Epithelial cell of prostate (primary cell): ENCODE results near the gene CHIT1.

Experiments
- DNase-seq: peaks from one replicate; pipeline ENCODE4 v3.0.0-alpha.2; 2011; ENCODE audit warnings: low read depth, low spot score
- H3K27ac ChIP-seq: fragments of 450-650 bp; 2 replicates; pipeline ENCODE4 v1.5.1; 2017; ENCODE audit warnings: mild to moderate bottlenecking

Gene CHIT1

GRCh38 chr1:203229471-203230135 is at the start of gene CHIT1:
Gene CHIT1, minus strand, starts transcription at chr1:203229673. Its CDS starts 37 bp downstream, at chr1:203229636.
- DNase-seq: no peak
- no peak within 1 kb of the TSS for H3K27ac ChIP-seq

- DNase-seq: no peak
- H3K27ac ChIP-seq: peak overlapping the region; percentile 31
These were observed 49.5 kb upstream of the CHIT1 start for GRCh38 chr1:203278885-203279406.

- H3K27ac ChIP-seq: peak overlapping the region; percentile 31
- DNase-seq: no peak
These were observed 48.8 kb upstream of the CHIT1 start for GRCh38 chr1:203278082-203278884.

GRCh38 chr1:203276916-203277545 is 47.6 kb upstream of the CHIT1 start:
- H3K27ac ChIP-seq: no peak overlapping the region
- no peak for DNase-seq

GRCh38 chr1:203276408-203276807 is 46.9 kb upstream of the CHIT1 start:
- DNase-seq: no peak
- no peak overlapping the region for H3K27ac ChIP-seq

- no peak for DNase-seq
- no peak overlapping the region for H3K27ac ChIP-seq
These were observed 46.3 kb upstream of the CHIT1 start for GRCh38 chr1:203275656-203276272.

GRCh38 chr1:203274603-203275381 is 45.3 kb upstream of the CHIT1 start:
- peak overlapping the region; percentile 57 for H3K27ac ChIP-seq
- DNase-seq: peak; percentile 84

- peak overlapping the region; percentile 57 for H3K27ac ChIP-seq
- DNase-seq: no peak
These were observed 44.6 kb upstream of the CHIT1 start for GRCh38 chr1:203273869-203274602.

GRCh38 chr1:203273206-203273868 is 43.9 kb upstream of the CHIT1 start:
- H3K27ac ChIP-seq: peak overlapping the region; percentile 57
- DNase-seq: peak; percentile 87

- no peak for DNase-seq
- H3K27ac ChIP-seq: no peak overlapping the region
These were observed 43.2 kb upstream of the CHIT1 start for GRCh38 chr1:203272633-203273205.

- no peak for DNase-seq
- H3K27ac ChIP-seq: no peak overlapping the region
These were observed 42.6 kb upstream of the CHIT1 start for GRCh38 chr1:203271962-203272632.

GRCh38 chr1:203271018-203271743 is 41.7 kb upstream of the CHIT1 start:
- no peak overlapping the region for H3K27ac ChIP-seq
- no peak for DNase-seq

GRCh38 chr1:203270448-203270847 is 41.0 kb upstream of the CHIT1 start:
- H3K27ac ChIP-seq: no peak overlapping the region
- DNase-seq: no peak

- H3K27ac ChIP-seq: no peak overlapping the region
- DNase-seq: no peak
These were observed 40.2 kb upstream of the CHIT1 start for GRCh38 chr1:203269654-203270020.

- no peak for DNase-seq
- H3K27ac ChIP-seq: peak overlapping the region; percentile 38
These were observed 39.6 kb upstream of the CHIT1 start for GRCh38 chr1:203268901-203269653.

- no peak overlapping the region for H3K27ac ChIP-seq
- DNase-seq: no peak
These were observed 38.4 kb upstream of the CHIT1 start for GRCh38 chr1:203267912-203268311.
